Neural crest cell (in vitro differentiated cells): ENCODE measurements around the gene GID8. TPM values are rescaled to one million over a fixed set of nuclear protein-coding genes. Genes with fewer than 3 reads are reported as not detected.

Experiments used
- DNase-seq: peaks from one replicate; pipeline ENCODE4 v3.0.0; 2021; ENCODE audit warnings: low read depth, mixed read lengths, low spot score
- H3K27ac Mint-ChIP-seq: one replicate; pipeline ENCODE4 v1.8.0; 2021; ENCODE audit warnings: mild to moderate bottlenecking, mixed read lengths; ENCODE audit not compliant: unreplicated experiment
- H3K27me3 Mint-ChIP-seq: 2 replicates; pipeline ENCODE4 v1.8.0; 2021; ENCODE audit warnings: low read depth, mild to moderate bottlenecking, mixed read lengths
- H3K36me3 Mint-ChIP-seq: 2 replicates; pipeline ENCODE4 v1.8.0; 2021; ENCODE audit warnings: low read depth, mild to moderate bottlenecking, mixed read lengths
- H3K4me1 Mint-ChIP-seq: 2 replicates; pipeline ENCODE4 v1.8.0; 2021; ENCODE audit warnings: mixed read lengths
- H3K4me3 Mint-ChIP-seq: one replicate; pipeline ENCODE4 v1.8.0; 2021; ENCODE audit warnings: mild to moderate bottlenecking, mixed read lengths
- H3K9me3 Mint-ChIP-seq: 2 replicates; pipeline ENCODE4 v1.8.0; 2021; ENCODE audit warnings: mixed read lengths
- total RNA-seq: library from RNA; stranded (reverse); gene quantifications from 2 replicates; pipeline ENCODE4 v1.2.1, GENCODE V29; 2021
- TF ChIP-seq, protein P1 (sequence below): fragments of 200-600 bp; sonication (generic); conservative IDR thresholded peaks from 2 replicates; pipeline ENCODE4 v1.5.0; 2021; ENCODE audit warnings: antibody characterized with exemption, mild to moderate bottlenecking

The GID8 gene
- total RNA-seq, 1 donor from 2014 or later = 62.3 TPM

DNA sequence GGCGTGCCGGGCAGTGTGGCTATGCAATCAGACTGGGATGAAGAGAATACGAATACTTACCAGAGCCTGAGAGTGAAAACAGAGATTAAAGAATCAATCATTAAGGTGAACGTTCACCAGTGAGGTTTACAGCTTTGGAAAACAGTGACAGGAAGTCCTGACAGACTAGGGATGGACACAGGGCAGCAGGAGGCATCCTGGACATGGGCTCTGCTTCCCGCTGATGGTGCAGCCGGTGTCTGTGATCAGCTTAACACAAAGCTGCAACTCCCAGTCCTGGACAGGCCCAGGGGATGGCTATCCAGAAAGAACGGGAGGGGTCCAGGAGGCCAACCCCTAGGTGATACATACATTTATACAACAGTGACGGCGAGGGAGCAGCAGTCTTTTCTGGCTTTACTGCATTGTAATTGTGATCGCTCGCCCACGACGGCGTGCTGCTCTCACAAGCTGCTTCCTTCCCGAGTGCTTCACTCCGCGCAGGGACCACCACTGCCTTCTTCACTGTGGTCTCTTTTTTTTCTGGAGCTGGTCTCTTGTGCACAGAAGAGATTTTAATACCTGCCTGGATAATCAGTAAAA is 32.3 kb upstream of the GID8 start:
- Mint-ChIP-seq H3K4me1 (peaks cover 2% of the 10 kb centered on the region), H3K27ac (no peak overlapping the region), H3K4me3 (no peak overlapping the region), H3K27me3 (no peaks in the 10 kb centered on the region), H3K36me3 (peaks cover 31% of the 10 kb centered on the region), H3K9me3 (no peaks in the 10 kb centered on the region)
- TF ChIP-seq, protein P1, sequence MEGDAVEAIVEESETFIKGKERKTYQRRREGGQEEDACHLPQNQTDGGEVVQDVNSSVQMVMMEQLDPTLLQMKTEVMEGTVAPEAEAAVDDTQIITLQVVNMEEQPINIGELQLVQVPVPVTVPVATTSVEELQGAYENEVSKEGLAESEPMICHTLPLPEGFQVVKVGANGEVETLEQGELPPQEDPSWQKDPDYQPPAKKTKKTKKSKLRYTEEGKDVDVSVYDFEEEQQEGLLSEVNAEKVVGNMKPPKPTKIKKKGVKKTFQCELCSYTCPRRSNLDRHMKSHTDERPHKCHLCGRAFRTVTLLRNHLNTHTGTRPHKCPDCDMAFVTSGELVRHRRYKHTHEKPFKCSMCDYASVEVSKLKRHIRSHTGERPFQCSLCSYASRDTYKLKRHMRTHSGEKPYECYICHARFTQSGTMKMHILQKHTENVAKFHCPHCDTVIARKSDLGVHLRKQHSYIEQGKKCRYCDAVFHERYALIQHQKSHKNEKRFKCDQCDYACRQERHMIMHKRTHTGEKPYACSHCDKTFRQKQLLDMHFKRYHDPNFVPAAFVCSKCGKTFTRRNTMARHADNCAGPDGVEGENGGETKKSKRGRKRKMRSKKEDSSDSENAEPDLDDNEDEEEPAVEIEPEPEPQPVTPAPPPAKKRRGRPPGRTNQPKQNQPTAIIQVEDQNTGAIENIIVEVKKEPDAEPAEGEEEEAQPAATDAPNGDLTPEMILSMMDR = no peak
- DNase-seq = no peak

DNA sequence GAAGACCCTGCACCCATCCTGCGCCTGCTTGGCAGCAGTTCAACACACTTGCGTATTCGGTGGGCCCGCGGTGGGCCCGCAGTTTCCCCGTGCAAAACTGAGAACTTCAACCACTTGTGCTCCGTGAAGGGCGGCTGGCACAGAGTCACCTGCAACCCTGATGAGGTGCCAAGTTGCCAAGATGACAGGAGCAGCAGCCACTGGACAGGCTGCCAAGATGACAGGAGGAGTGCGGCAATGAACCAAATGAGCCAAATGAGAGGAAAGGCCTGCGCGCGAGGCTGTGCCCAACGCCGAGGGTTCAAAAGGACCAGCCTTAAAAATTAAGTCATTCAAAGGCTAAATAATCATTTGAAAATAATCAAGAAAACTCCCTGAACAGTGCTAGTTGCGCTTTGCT is 31.7 kb upstream of the GID8 start:
- TF ChIP-seq, protein P1 = no peak
- Mint-ChIP-seq H3K27me3 (no peaks in the 10 kb centered on the region), H3K9me3 (no peaks in the 10 kb centered on the region), H3K4me1 (no peaks in the 10 kb centered on the region), H3K27ac (no peak overlapping the region), H3K36me3 (peaks cover 34% of the 10 kb centered on the region), H3K4me3 (no peak overlapping the region)
- no peak for DNase-seq

DNA sequence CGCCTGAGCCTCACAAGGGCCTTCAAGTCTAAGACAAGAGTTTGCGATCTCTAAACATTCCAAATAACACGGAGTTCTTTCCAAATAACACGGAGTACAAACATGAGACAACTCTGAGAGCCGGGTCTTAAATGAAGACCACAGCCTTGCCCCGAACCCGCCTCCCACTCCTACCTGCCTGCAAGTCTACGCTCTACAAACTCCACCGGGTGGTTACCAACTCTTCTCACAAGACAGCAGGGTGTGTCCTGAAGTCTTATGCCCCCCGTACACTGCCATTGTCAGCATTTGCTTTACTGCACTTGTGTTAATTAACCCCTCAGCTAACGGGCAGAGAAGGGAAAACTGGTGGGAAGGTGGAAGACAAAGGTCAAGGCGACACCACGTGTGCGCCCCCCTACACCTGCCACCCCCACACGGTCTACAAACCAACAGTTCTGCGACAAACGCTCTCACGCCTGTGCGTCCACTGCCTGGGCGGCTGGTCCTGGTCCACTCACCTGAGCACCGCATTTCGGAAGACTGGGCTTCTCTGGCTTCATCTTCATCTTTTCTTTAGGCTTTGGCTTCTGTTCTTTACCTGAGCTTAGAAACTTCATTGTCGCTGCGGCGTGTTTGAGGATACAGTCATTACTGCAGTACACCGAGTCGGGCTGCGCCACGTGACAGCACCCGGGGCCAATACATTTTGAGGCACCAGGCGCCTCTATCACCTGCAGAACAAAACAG is 31.1 kb upstream of the GID8 start:
- Mint-ChIP-seq H3K36me3 (peaks cover 34% of the 10 kb centered on the region), H3K4me3 (no peak overlapping the region), H3K4me1 (no peaks in the 10 kb centered on the region), H3K9me3 (no peaks in the 10 kb centered on the region), H3K27ac (no peak overlapping the region), H3K27me3 (no peaks in the 10 kb centered on the region)
- TF ChIP-seq, protein P1 = no peak
- no peak for DNase-seq

DNA sequence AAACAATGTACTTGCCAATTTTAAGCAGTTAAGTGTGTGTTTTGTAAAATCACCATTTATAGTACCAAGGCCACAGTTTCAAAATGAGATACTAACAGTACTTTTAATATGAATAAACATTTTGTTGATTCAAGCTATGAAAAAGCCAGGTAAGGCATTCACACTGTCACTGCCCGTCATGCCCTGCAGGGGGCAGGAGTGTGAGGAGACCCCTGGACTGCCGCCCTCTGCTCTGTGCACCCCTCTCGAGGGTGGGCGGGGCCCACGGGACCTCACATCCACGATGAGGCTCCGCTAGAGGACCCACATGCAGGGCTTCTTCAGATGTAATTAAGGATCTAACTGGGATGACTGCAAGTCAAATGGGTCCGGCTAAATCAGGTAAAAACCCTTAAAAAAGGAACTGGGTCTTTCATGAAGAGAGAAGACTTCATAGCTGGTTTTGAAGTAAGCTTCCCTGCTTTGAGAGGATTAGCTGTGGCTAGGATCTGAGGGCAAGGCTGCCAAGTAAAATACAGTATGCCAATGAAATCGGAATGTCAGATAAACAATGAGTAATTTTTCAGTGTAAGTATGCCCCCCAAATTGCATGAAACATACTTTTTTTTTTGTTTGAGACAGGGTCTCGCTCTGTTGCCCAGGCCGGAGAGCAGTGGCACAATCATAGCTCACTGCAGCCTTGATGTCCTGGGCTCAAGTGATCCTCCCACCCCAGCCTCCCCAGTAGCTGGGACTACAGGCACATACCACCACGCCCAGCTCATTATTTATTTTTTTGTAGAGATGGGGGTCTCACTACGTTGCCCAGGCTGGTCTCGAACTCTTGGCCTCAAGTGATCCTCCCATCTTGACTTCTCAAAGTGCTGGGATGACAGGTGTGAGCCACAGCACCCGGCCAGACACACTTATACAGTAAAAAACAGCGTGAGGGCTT is 30.3 kb upstream of the GID8 start:
- DNase-seq = no peak
- Mint-ChIP-seq H3K27ac (no peak overlapping the region), H3K4me3 (no peak overlapping the region), H3K4me1 (no peaks in the 10 kb centered on the region), H3K27me3 (no peaks in the 10 kb centered on the region), H3K36me3 (peaks cover 31% of the 10 kb centered on the region), H3K9me3 (no peaks in the 10 kb centered on the region)
- TF ChIP-seq, protein P1 = peak; percentile 72

DNA sequence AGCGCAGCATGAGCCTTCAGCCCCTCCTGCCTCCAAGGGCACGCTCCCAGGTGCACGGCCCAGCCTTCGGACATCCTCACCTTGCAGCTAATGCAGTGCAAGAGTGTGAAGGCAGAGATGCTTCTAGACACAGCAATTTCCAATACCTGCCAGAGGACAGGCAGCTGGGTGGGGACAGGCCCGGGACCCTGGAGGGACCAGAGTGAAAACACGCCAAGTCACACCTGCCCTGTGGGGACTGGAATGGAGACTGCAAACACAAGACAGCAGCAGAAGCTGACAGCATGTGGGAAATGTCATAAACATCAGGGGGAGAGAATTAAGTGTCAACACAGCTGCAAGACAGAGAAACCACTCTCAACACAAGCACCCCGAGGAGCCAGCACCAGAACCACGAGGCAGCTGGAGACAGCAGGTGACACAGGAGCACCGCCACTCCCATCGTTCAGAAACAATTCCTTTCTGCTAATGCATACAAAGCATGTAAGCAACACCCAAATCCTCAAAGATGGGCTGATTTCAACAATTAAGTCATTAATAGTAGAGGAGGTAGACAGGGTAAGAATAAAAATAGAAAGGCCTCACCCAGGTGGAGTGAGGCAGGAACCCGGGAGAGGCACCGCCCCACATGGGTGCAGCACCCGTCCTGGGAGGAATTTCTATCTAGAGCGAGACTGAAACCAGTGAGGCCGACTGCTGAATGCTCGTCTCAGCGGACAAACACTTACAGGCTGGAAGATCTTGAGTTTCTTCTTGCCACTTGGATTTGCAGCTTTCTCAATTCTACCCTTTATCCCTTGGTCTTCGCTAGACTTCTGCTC is 28.8 kb upstream of the GID8 start:
- Mint-ChIP-seq H3K27me3 (no peaks in the 10 kb centered on the region), H3K27ac (no peak overlapping the region), H3K4me3 (no peak overlapping the region), H3K9me3 (no peaks in the 10 kb centered on the region), H3K36me3 (peaks cover 26% of the 10 kb centered on the region), H3K4me1 (peaks cover 4% of the 10 kb centered on the region)
- no peak for DNase-seq
- TF ChIP-seq, protein P1 = no peak
